HepG2 (cell line): ENCODE data around the gene UBE2Q2.

Experiments used
- FOXA3 ChIP-seq: IDR thresholded peaks from 2 replicates; pipeline ENCODE4 v1.6.1; 2016; ENCODE audit warnings: missing genetic modification reagents, missing compliant biosample characterization
- MEF2D ChIP-seq: sonication (generic); formaldehyde crosslinking; IDR thresholded peaks from 2 replicates; pipeline ENCODE4 v1.5.1; 2020; ENCODE audit warnings: mild to moderate bottlenecking, missing genetic modification reagents
- TF ChIP-seq, protein P1 (sequence below): sonication (generic); formaldehyde crosslinking; IDR thresholded peaks from 2 replicates; pipeline ENCODE4 v1.4.0; 2020; ENCODE audit warnings: missing genetic modification reagents, borderline replicate concordance
- TF ChIP-seq, protein P2 (sequence below): sonication (generic); formaldehyde crosslinking; IDR thresholded peaks from 2 replicates; pipeline ENCODE4 v1.8.1; 2023; ENCODE audit warnings: missing genetic modification reagents, inconsistent platforms, borderline replicate concordance
- TF ChIP-seq, protein P3 (sequence below): IDR thresholded peaks from 2 replicates; pipeline ENCODE4 v1.6.1; 2016; ENCODE audit warnings: low read depth
- TF ChIP-seq, protein P4 (sequence below): sonication (generic); formaldehyde crosslinking; IDR thresholded peaks from 2 replicates; pipeline ENCODE4 v1.9.0; 2021; ENCODE audit warnings: missing genetic modification reagents, borderline replicate concordance
- TF ChIP-seq, protein P5 (sequence below): sonication (generic); formaldehyde crosslinking; IDR thresholded peaks from 2 replicates; pipeline ENCODE4 v1.8.0; 2022; ENCODE audit warnings: missing genetic modification reagents, mild to moderate bottlenecking, borderline replicate concordance

DNA sequence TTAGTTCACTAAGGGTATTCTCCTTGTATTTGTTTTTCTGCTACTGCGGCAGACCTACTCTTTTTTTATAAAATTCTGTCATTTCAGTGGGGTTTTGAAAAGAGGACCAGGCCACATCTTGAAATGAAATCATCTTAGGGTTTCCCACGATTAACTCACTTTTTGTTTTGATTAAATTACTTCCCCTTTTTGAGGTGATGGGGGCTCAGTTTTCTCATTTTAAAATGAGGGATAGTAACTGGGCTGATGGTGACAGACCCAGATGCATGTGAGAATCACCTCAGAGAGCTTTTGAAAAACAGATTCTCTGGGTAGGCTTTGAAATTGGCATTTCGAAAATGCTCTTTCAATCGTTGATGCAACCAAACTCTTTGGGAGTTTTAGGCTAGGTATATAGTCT is 24.2 kb downstream of the UBE2Q2 start:
- TF ChIP-seq, protein P1, sequence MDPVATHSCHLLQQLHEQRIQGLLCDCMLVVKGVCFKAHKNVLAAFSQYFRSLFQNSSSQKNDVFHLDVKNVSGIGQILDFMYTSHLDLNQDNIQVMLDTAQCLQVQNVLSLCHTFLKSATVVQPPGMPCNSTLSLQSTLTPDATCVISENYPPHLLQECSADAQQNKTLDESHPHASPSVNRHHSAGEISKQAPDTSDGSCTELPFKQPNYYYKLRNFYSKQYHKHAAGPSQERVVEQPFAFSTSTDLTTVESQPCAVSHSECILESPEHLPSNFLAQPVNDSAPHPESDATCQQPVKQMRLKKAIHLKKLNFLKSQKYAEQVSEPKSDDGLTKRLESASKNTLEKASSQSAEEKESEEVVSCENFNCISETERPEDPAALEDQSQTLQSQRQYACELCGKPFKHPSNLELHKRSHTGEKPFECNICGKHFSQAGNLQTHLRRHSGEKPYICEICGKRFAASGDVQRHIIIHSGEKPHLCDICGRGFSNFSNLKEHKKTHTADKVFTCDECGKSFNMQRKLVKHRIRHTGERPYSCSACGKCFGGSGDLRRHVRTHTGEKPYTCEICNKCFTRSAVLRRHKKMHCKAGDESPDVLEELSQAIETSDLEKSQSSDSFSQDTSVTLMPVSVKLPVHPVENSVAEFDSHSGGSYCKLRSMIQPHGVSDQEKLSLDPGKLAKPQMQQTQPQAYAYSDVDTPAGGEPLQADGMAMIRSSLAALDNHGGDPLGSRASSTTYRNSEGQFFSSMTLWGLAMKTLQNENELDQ (CRISPR knock-in tag): no peak
- no peak for TF ChIP-seq MEF2D (CRISPR knock-in tag)
- TF ChIP-seq, protein P2, sequence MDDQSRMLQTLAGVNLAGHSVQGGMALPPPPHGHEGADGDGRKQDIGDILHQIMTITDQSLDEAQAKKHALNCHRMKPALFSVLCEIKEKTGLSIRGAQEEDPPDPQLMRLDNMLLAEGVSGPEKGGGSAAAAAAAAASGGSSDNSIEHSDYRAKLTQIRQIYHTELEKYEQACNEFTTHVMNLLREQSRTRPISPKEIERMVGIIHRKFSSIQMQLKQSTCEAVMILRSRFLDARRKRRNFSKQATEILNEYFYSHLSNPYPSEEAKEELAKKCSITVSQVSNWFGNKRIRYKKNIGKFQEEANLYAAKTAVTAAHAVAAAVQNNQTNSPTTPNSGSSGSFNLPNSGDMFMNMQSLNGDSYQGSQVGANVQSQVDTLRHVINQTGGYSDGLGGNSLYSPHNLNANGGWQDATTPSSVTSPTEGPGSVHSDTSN (CRISPR knock-in tag): no peak
- TF ChIP-seq, protein P3, sequence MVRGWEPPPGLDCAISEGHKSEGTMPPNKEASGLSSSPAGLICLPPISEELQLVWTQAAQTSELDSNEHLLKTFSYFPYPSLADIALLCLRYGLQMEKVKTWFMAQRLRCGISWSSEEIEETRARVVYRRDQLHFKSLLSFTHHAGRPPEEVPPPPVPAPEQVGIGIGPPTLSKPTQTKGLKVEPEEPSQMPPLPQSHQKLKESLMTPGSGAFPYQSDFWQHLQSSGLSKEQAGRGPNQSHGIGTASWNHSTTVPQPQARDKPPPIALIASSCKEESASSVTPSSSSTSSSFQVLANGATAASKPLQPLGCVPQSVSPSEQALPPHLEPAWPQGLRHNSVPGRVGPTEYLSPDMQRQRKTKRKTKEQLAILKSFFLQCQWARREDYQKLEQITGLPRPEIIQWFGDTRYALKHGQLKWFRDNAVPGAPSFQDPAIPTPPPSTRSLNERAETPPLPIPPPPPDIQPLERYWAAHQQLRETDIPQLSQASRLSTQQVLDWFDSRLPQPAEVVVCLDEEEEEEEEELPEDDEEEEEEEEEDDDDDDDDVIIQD (CRISPR knock-in tag): no peak
- TF ChIP-seq, protein P4, sequence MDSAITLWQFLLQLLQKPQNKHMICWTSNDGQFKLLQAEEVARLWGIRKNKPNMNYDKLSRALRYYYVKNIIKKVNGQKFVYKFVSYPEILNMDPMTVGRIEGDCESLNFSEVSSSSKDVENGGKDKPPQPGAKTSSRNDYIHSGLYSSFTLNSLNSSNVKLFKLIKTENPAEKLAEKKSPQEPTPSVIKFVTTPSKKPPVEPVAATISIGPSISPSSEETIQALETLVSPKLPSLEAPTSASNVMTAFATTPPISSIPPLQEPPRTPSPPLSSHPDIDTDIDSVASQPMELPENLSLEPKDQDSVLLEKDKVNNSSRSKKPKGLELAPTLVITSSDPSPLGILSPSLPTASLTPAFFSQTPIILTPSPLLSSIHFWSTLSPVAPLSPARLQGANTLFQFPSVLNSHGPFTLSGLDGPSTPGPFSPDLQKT (CRISPR knock-in tag): no peak
- TF ChIP-seq, protein P5, sequence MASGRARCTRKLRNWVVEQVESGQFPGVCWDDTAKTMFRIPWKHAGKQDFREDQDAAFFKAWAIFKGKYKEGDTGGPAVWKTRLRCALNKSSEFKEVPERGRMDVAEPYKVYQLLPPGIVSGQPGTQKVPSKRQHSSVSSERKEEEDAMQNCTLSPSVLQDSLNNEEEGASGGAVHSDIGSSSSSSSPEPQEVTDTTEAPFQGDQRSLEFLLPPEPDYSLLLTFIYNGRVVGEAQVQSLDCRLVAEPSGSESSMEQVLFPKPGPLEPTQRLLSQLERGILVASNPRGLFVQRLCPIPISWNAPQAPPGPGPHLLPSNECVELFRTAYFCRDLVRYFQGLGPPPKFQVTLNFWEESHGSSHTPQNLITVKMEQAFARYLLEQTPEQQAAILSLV (CRISPR knock-in tag): no peak
- TF ChIP-seq FOXA3: no peak
